Measurements from ENCODE around the gene DNAH8. TPM values are rescaled to one million over a fixed set of nuclear protein-coding genes. Genes with fewer than 3 reads are reported as not detected.

DNAH8 gene
- total and polyA plus RNA-seq, 2 experiments from 2014 or later, result 0.03 to 0.15 TPM

GRCh38 chr6:38805692-38806091 is 90.6 kb downstream of the DNAH8 start:
- TF ChIP-seq EZH2 (IDR thresholded peaks at IDR 0.05; ENCODE audit: borderline replicate concordance) (no peak), EZH2phosphoT487 (IDR thresholded peaks at IDR 0.05; ENCODE audit: low read depth, severe bottlenecking, unreplicated experiment) (no peak)
- TF ChIP-seq, protein P1, sequence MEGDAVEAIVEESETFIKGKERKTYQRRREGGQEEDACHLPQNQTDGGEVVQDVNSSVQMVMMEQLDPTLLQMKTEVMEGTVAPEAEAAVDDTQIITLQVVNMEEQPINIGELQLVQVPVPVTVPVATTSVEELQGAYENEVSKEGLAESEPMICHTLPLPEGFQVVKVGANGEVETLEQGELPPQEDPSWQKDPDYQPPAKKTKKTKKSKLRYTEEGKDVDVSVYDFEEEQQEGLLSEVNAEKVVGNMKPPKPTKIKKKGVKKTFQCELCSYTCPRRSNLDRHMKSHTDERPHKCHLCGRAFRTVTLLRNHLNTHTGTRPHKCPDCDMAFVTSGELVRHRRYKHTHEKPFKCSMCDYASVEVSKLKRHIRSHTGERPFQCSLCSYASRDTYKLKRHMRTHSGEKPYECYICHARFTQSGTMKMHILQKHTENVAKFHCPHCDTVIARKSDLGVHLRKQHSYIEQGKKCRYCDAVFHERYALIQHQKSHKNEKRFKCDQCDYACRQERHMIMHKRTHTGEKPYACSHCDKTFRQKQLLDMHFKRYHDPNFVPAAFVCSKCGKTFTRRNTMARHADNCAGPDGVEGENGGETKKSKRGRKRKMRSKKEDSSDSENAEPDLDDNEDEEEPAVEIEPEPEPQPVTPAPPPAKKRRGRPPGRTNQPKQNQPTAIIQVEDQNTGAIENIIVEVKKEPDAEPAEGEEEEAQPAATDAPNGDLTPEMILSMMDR (IDR thresholded peaks at IDR 0.05; ENCODE audit: poor library complexity), result no peak
- Histone ChIP-seq H3K79me2 (no peaks in the 10 kb centered on the region), H3K4me1 (ENCODE audit: insufficient read depth) (peaks cover 4% of the 10 kb centered on the region), H3K4me2 (no peak overlapping the region), H3K36me3 (replicated peaks; ENCODE audit: insufficient read depth, low read depth) (no peaks in the 10 kb centered on the region), H3K9me3 (ENCODE audit: low read depth) (no peaks in the 10 kb centered on the region), H3K9me2 (replicated peaks; ENCODE audit: insufficient read depth) (no peaks in the 10 kb centered on the region), H3K4me3 (no peak overlapping the region), H4K20me1 (ENCODE audit: insufficient read depth, poor library complexity, severe bottlenecking) (no peaks in the 10 kb centered on the region), H2AFZ (no peak overlapping the region), H3K27me3 (no peaks in the 10 kb centered on the region), H3K27ac (peak overlapping the region; percentile 30)
- WGBS (ENCODE audit: low lambda C conversion rate, missing lambda C conversion rate), result 64% methylated on average over 2 of the region's 2 CpGs
- DNase-seq (ENCODE audit: low spot score), result no peak

- no peak overlapping the region for H3K4me2 ChIP-seq
- DNase-seq (ENCODE audit: low spot score), result no peak
- H2AFZ ChIP-seq, result no peak overlapping the region
- H3K9me3 ChIP-seq (ENCODE audit: low read depth), result no peaks in the 10 kb centered on the region
- no peaks in the 10 kb centered on the region for H3K9me2 ChIP-seq (replicated peaks; ENCODE audit: insufficient read depth)
- H3K27me3 ChIP-seq, result no peaks in the 10 kb centered on the region
- 78% methylated on average over 2 of the region's 2 CpGs for WGBS (ENCODE audit: low lambda C conversion rate, missing lambda C conversion rate)
- H4K20me1 ChIP-seq (ENCODE audit: insufficient read depth, poor library complexity, severe bottlenecking), result no peaks in the 10 kb centered on the region
- no peaks in the 10 kb centered on the region for H3K36me3 ChIP-seq (replicated peaks; ENCODE audit: insufficient read depth, low read depth)
- peaks cover 4% of the 10 kb centered on the region for H3K4me1 ChIP-seq (ENCODE audit: insufficient read depth)
- H3K79me2 ChIP-seq, result no peaks in the 10 kb centered on the region
- no peak overlapping the region for H3K4me3 ChIP-seq
- peak overlapping the region; percentile 30 for H3K27ac ChIP-seq
- TF ChIP-seq EZH2 (IDR thresholded peaks at IDR 0.05; ENCODE audit: borderline replicate concordance), result no peak
- TF ChIP-seq, protein P1 (IDR thresholded peaks at IDR 0.05; ENCODE audit: poor library complexity), result no peak
- no peak for TF ChIP-seq EZH2phosphoT487 (IDR thresholded peaks at IDR 0.05; ENCODE audit: low read depth, severe bottlenecking, unreplicated experiment)
Observed at GRCh38 chr6:38806271-38806670, 91.2 kb downstream of the DNAH8 start.

DNA sequence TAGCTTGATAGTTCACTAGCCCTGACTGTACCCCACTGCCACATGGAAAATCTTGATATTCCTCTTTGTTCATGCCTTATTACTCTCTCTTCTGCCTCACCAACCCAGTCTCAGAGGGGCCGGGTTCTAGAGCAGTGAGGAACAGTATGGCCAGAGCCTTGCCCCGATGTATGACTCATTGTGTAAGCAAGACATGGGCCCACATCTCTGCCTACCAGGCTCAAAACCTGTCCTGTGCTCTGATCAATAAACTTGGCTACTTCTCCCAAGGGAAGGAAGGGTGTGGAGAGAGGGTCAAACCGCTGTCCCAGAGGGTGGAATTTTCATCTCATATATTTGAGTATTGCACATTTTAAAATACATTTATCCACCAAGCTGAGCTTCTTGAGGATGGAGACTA is 91.7 kb downstream of the DNAH8 start:
- Histone ChIP-seq H4K20me1 (ENCODE audit: insufficient read depth, poor library complexity, severe bottlenecking) (no peaks in the 10 kb centered on the region), H3K36me3 (replicated peaks; ENCODE audit: insufficient read depth, low read depth) (no peaks in the 10 kb centered on the region), H3K27ac (no peak overlapping the region), H3K27me3 (no peaks in the 10 kb centered on the region), H3K4me1 (ENCODE audit: insufficient read depth) (peaks cover 4% of the 10 kb centered on the region), H2AFZ (no peak overlapping the region), H3K4me3 (no peak overlapping the region), H3K4me2 (no peak overlapping the region), H3K9me3 (ENCODE audit: low read depth) (no peaks in the 10 kb centered on the region), H3K79me2 (no peaks in the 10 kb centered on the region), H3K9me2 (replicated peaks; ENCODE audit: insufficient read depth) (no peaks in the 10 kb centered on the region)
- no peak for DNase-seq (ENCODE audit: low spot score)
- TF ChIP-seq EZH2phosphoT487 (IDR thresholded peaks at IDR 0.05; ENCODE audit: low read depth, severe bottlenecking, unreplicated experiment) (no peak), EZH2 (IDR thresholded peaks at IDR 0.05; ENCODE audit: borderline replicate concordance) (no peak)
- TF ChIP-seq, protein P1 (IDR thresholded peaks at IDR 0.05; ENCODE audit: poor library complexity), result no peak
- WGBS (ENCODE audit: low lambda C conversion rate, missing lambda C conversion rate), result 85% methylated on average over 3 of the region's 3 CpGs

- Histone ChIP-seq H3K36me3 (replicated peaks; ENCODE audit: insufficient read depth, low read depth) (no peaks in the 10 kb centered on the region), H3K27me3 (no peaks in the 10 kb centered on the region), H3K9me3 (ENCODE audit: low read depth) (no peaks in the 10 kb centered on the region), H4K20me1 (ENCODE audit: insufficient read depth, poor library complexity, severe bottlenecking) (no peaks in the 10 kb centered on the region), H3K79me2 (no peaks in the 10 kb centered on the region), H3K9me2 (replicated peaks; ENCODE audit: insufficient read depth) (no peaks in the 10 kb centered on the region), H3K4me2 (no peak overlapping the region), H2AFZ (no peak overlapping the region), H3K4me3 (no peak overlapping the region), H3K27ac (no peak overlapping the region), H3K4me1 (ENCODE audit: insufficient read depth) (peaks cover 4% of the 10 kb centered on the region)
- DNase-seq (ENCODE audit: low spot score), result no peak
- WGBS (ENCODE audit: low lambda C conversion rate, missing lambda C conversion rate), result 92% methylated on average over 3 of the region's 3 CpGs
- no peak for TF ChIP-seq EZH2 (IDR thresholded peaks at IDR 0.05; ENCODE audit: borderline replicate concordance)
- no peak for TF ChIP-seq EZH2phosphoT487 (IDR thresholded peaks at IDR 0.05; ENCODE audit: low read depth, severe bottlenecking, unreplicated experiment)
Observed at GRCh38 chr6:38808039-38808438, 92.9 kb downstream of the DNAH8 start.
